ENCODE data around the gene PTPRG.

PTPRG gene

DNA sequence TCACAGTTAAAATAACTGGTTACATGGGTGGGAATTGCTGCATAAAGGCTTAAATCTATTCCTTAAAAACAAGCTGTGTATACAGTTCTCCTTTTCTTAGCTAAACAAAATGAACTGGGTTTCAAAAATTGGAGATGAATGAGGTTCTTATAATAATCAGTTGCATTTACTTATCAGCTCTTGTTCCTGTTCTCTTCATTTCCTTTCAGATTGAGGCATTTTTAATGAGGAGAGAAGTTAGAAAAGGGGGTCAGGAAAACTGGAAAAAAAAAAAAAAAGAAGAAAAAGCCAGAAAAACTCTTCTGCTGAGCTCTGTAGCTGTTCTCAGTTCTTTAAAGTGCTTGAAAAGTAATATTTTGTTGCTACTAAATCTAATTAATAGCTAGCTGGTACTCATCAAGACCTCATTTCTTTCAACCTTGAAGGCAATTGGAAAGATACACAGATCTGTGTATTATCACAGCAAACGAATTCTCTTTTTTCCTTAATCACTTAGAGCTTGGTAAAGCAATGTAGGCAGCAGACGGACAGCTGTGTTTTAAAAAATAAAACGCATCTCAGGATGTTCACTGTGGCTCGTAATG is 32.2 kb downstream of the PTPRG start:
- DNase-seq: no peak

- DNase-seq: no peak
These were observed 33.0 kb downstream of the PTPRG start for GRCh38 chr3:61594144-61594963.

DNA sequence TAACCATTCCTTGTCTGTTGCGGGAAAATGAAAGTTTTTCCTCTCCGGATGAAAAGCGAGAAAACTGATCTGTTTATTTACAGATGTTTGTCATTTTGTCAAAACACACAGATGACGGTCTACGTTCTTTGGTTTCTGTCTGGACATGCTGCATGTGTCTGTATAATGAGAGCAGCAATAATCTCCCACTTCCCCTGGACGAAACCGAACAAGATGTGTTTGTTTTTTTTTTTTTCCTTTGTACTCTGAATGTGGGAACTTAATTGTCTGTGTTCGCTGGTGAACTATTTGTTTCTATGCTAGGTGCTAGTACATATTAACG is 33.6 kb downstream of the PTPRG start:
- no peak for DNase-seq

DNA sequence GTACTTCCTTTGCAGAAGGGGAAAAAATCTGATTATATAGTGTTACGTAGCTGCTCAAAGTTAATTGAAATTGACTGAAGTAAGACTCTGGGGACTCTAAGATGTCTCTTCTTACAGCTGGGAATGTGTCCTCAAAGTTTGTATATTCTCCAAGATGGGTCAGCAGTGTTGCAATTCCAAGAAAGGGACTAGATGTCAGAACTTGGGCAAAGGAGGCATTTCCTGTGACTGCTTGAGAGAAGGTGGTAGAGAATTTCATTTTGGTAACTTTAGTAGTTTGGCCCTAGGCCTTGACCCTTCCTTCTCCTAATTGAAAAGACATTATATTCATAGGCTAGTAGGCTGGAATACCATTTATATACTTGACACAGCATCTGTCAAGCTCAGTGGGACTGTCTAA is 33.9 kb downstream of the PTPRG start:
- no peak for DNase-seq

DNA sequence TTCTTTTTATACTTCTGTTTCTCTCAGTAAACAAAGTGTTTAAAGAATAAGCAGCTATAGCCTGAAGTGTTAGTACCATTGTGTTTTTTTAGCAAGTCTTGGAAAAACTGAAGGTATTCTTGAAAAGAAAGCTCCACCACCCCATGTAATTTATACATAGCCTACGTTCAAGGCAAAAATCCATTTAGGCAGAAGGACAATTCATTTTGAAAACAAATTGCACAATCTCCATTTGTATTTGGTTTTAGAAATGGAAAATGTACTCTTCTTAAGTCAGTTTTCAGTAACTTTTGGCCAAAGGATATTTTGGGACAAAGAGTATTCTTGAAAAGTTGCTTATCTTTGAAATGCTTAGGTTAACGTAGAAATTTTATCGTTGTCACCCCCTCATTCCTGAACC is 34.5 kb downstream of the PTPRG start:
- DNase-seq: no peak

- DNase-seq: no peak
These were observed 36.5 kb downstream of the PTPRG start for GRCh38 chr3:61597906-61598305.

DNA sequence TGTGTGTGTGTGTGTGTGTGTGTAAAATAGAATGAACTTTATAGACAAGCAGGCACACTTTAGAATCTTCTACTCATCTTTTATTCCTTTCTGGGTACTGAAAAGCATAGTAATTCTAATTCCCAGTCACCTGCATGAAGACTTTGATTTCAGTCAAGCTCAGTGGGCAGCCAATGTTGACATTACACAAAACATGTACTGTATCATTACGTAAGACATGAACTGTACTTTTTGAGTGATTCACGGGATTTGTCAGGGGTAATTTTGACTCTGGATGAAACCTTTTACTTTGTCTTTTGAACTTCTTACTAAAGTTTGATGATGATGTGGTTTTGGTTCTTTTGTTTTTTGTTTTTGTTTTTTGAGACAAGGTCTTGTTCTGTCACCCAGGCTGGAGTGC is 38.8 kb downstream of the PTPRG start:
- no peak for DNase-seq

- no peak for DNase-seq
These were observed 40.5 kb downstream of the PTPRG start for GRCh38 chr3:61601831-61602230.

- DNase-seq: no peak
These were observed 41.1 kb downstream of the PTPRG start for GRCh38 chr3:61602466-61602865.

DNA sequence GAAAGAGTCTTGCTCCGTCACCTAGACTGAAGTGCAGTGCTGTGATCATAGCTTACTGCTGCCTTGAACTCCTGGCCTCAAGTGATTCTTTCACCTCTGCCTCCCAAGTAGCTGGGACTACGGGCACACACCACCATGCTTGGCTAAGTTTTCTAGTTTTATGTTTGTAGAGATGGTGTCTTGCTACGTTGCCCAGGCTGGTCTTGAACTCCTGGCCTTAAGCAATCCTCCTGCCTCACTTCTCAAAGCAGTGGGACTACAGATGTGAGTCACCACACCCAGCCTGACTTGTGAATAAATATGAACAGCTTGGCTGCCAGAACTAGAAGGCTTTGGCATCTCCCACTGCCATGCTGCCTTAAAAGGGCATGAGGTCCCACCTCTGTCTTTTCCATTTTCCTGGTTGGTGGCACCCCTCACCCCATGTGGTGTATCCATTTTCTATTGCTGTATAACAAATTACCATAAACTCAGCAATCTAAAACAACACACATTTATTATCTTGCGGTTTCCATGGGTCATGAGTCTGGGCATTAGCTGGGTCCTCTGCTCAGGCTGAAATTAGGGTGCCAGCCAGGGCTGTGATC is 44.3 kb downstream of the PTPRG start:
- no peak for DNase-seq

GRCh38 chr3:61606196-61606595 is 44.8 kb downstream of the PTPRG start:
- DNase-seq: no peak

DNA sequence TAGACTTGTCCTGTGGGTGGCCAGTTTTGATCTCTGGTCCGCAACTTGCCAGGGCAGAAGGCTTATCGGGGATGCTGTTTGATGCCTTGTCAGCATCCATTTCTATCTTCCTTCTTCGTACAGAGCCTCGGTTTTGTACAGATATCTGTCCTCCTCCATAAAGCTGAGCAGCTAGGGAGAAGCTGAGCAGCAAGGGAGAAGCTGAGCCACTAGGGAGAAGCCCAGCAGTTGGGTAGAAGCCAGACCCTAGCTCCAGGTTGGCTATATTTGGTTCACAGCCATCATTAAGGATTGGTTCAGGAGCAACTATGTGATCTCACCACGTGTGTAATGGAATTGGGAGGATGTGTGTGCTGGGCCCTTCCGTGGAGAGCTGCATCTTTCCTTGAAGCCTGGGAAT is 46.7 kb downstream of the PTPRG start:
- DNase-seq: no peak

GRCh38 chr3:61608711-61609110 is 47.3 kb downstream of the PTPRG start:
- no peak for DNase-seq

- no peak for DNase-seq
These were observed 48.9 kb downstream of the PTPRG start for GRCh38 chr3:61610316-61610715.

DNA sequence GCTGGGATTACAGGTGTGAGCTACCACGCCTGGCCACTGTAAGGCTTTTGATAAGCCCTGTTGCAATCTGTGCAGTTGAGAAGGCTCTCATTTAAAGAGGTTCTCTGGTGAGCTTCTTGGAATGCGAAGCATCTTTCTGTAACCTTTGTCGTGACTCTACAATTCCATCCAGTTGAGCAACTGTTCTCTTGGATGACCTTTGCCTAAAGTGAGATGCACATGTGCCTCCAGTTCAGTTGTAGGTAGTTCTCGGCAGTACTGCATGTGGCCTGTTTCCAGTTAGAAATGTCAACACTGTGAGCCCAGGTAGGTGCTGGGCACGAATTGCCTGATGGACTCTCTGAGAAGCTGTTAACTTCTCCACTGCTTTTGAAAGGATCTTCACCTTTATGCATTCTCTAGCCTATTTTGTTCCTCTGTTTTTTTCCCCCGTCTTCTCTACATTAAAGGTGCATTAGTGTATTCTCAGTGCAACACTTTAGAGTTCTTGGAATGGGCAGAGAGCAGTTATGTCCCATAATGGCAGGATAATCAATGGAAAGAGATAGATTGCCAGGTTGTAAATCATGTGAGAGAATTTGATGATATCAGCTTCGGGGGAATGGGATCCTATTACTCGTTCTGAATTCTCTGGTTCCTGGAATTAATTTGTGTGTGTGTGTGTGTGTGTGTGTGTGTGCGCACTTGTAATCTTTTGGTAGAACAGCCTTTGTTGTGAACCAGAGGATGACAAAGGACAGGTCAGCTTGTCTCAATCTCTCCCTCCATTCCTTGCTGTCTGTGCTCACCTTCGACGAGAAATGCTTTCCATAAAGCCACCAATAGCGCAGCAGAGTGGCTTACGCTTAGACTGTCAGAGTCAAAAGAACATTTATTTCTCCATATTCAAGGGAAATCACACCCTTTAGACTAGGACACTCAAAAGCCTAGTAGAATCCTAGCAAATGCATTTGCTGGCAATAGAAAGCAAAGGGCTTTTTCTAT is 51.1 kb downstream of the PTPRG start:
- no peak for DNase-seq

DNA sequence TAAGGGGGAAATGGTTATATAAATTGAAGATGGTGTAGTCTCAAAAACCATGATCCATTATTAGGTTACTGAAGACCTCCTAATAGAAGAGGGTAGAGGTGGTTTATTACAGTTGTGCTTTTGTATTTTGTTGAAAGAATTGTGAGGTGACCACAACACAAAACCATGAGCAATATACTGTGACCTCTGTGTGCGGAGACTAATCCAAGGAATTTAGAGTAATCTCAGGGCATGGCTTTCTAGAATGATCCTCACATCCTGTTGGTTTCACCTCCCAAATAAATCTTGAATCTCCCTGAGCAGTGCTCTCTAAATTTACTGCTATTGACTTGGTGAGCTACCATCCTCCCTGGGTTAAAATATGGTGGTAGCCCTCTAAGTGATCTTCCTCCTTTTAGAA is 52.3 kb downstream of the PTPRG start:
- DNase-seq: no peak

GRCh38 chr3:61615643-61616042 is 54.3 kb downstream of the PTPRG start:
- DNase-seq: no peak

DNA sequence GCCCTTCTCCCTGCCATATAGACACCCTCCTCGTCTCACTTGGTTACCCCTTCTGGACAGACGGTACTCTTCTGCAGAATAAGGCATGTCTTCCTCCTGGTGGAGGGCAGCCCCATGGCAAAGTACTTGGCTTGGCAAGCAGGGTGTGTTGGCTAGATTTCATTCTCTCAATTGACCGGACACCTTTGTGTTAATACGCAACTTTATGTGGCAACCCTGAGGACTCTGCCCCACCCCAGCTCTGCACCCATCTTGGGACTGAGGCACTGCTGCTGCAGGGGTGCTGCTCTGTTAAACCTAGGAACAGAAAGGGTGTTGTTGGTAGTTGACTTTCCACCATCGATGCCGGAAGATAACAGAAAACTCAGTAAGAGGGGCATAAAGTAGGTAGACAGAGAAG is 55.2 kb downstream of the PTPRG start:
- no peak for DNase-seq

DNA sequence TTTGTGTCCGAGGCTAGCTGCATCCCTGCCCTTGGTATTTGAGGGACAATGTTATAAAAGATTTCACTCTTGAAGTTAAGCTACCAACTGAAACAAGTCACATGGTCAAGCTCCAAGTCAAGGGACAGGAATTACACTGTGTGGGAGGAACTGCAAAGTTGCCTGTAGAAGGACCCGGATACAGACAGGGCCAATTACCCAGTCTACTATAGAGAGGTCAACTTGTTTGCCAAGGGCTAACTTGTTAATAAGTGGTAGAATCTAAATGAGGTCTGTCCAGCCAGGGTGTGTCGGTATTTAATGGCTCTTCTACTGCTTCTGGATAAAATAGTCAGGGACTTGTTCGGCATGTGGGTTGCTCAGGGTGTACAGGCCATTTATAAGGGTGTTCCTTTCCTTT is 55.7 kb downstream of the PTPRG start:
- DNase-seq: no peak

GRCh38 chr3:61617651-61618050 is 56.3 kb downstream of the PTPRG start:
- DNase-seq: no peak

DNA sequence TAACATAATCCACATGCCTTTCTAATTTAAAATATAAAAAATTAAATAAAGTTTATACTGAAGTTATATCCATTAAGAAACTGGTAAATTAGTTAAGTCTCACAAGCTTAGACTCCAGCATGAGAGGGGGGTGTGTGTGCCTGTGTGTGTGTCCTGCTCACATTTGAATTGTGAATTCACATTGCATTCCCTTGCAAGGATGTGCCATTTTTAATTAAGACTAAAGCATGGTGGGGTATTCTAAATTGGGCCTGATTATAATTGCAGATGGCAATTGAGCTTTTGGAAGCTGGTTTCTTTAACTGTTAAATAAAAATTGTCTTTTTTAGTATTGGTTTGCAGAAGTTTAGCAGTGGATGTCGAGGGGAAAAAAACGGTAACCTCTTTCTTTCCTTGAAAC is 56.9 kb downstream of the PTPRG start:
- no peak for DNase-seq

- no peak for DNase-seq
These were observed 57.5 kb downstream of the PTPRG start for GRCh38 chr3:61618871-61619270.

- no peak for DNase-seq
These were observed 58.7 kb downstream of the PTPRG start for GRCh38 chr3:61620073-61620472.
